MM.1S (cell line): ENCODE results near the gene DCAF6.

Experiments
- DNase-seq: peaks from one replicate; pipeline ENCODE4 v3.0.0-alpha.2; 2015
- H2AFZ ChIP-seq: fragments of 300-600 bp; sonication (generic); 2 replicates; pipeline ENCODE4 v1.6.0; 2016; ENCODE audit warnings: antibody characterized with exemption, low read length
- H3F3A ChIP-seq: fragments of 300-600 bp; sonication (generic); 2 replicates; pipeline ENCODE4 v1.6.1; 2016; ENCODE audit warnings: mild to moderate bottlenecking, antibody characterized with exemption, low read length, moderate library complexity, mixed read lengths; ENCODE audit not compliant: insufficient read depth
- H3K27ac ChIP-seq: fragments of 300-600 bp; sonication (generic); 2 replicates; pipeline ENCODE4 v1.5.1; 2016; ENCODE audit warnings: mild to moderate bottlenecking, low read length
- H3K27me3 ChIP-seq: fragments of 300-600 bp; sonication (generic); replicated peaks from 2 replicates; pipeline ENCODE4 v1.6.0; 2016; ENCODE audit warnings: low read length; ENCODE audit not compliant: insufficient read depth
- H3K36me3 ChIP-seq: fragments of 300-600 bp; sonication (generic); replicated peaks from 2 replicates; pipeline ENCODE4 v1.6.1; 2016; ENCODE audit warnings: mild to moderate bottlenecking, low read length, mixed read lengths; ENCODE audit not compliant: insufficient read depth
- H3K4me1 ChIP-seq: fragments of 300-600 bp; sonication (generic); 2 replicates; pipeline ENCODE4 v1.6.1; 2016; ENCODE audit warnings: low read length, mixed read lengths
- H3K4me2 ChIP-seq: fragments of 300-600 bp; sonication (generic); 2 replicates; pipeline ENCODE4 v1.6.0; 2016; ENCODE audit warnings: low read depth, low read length
- H3K4me3 ChIP-seq: fragments of 300-600 bp; sonication (generic); 2 replicates; pipeline ENCODE4 v1.5.1; 2016; ENCODE audit warnings: low read length, mixed read lengths
- H3K79me2 ChIP-seq: fragments of 300-600 bp; sonication (generic); 2 replicates; pipeline ENCODE4 v1.6.1; 2016; ENCODE audit warnings: mixed run types, low read length, mixed read lengths
- H3K9ac ChIP-seq: fragments of 300-600 bp; sonication (generic); 2 replicates; pipeline ENCODE4 v1.6.1; 2016; ENCODE audit warnings: low read length, mixed read lengths
- H3K9me2 ChIP-seq: fragments of 300-600 bp; sonication (generic); replicated peaks from 2 replicates; pipeline ENCODE4 v1.6.1; 2016; ENCODE audit warnings: mild to moderate bottlenecking, low read length, mixed read lengths; ENCODE audit not compliant: insufficient read depth
- H3K9me3 ChIP-seq: fragments of 300-600 bp; sonication (generic); replicated peaks from 2 replicates; pipeline ENCODE4 v1.6.1; 2016; ENCODE audit warnings: mild to moderate bottlenecking, low read length, mixed read lengths; ENCODE audit not compliant: insufficient read depth
- H4K20me1 ChIP-seq: fragments of 300-600 bp; sonication (generic); 2 replicates; pipeline ENCODE4 v1.6.1; 2016; ENCODE audit warnings: mild to moderate bottlenecking, low read length, moderate library complexity, mixed read lengths; ENCODE audit not compliant: insufficient read depth
- EZH2 ChIP-seq: fragments of 300-600 bp; sonication (generic); optimal IDR thresholded peaks from 2 replicates; pipeline ENCODE3; 2017; ENCODE audit warnings: low read depth, mild to moderate bottlenecking, antibody characterized with exemption, low read length, mixed read lengths
- EZH2phosphoT487 ChIP-seq: fragments of 300-600 bp; sonication (generic); IDR thresholded peaks from 2 replicates; pipeline ENCODE4 v1.6.1; 2018; ENCODE audit warnings: antibody characterized with exemption, low read length
- TF ChIP-seq, protein P1 (sequence below): fragments of 300-600 bp; sonication (generic); IDR thresholded peaks from 2 replicates; pipeline ENCODE4 v1.5.1; 2016; ENCODE audit warnings: antibody characterized with exemption, low read length, mixed read lengths

DCAF6 gene

DNA sequence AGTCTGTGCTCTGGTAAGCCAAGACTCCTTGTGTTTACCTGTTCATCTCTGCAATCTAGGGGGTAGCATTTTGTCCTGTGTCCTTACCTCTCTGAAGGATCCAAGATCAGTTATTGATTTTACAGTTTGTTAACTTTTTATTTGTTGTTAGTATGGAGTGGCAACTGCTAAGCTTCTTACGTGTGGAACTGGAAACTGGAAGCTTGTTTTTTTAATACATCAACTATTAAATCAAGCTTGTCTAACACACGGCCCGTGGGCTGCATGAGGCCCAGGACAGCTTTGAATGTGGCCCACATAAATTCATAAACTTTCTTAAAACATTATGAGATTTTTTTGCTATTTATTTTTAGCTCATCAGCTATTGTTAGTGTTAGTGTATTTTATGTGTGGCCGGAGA lies 29.6 kb downstream of the DCAF6 start:
- Histone ChIP-seq H3K9ac (no peak overlapping the region), H2AFZ (no peak overlapping the region), H3K27me3 (no peaks in the 10 kb centered on the region), H3K9me2 (no peaks in the 10 kb centered on the region), H3K9me3 (no peaks in the 10 kb centered on the region), H3K4me3 (no peak overlapping the region), H3K79me2 (peaks cover 21% of the 10 kb centered on the region; the same call in 1 of the 2 replicates), H3K4me2 (no peak overlapping the region), H4K20me1 (no peaks in the 10 kb centered on the region), H3F3A (no peaks in the 10 kb centered on the region), H3K4me1 (no peaks in the 10 kb centered on the region), H3K27ac (no peak overlapping the region), H3K36me3 (no peaks in the 10 kb centered on the region)
- no peak for DNase-seq
- TF ChIP-seq, protein P1, sequence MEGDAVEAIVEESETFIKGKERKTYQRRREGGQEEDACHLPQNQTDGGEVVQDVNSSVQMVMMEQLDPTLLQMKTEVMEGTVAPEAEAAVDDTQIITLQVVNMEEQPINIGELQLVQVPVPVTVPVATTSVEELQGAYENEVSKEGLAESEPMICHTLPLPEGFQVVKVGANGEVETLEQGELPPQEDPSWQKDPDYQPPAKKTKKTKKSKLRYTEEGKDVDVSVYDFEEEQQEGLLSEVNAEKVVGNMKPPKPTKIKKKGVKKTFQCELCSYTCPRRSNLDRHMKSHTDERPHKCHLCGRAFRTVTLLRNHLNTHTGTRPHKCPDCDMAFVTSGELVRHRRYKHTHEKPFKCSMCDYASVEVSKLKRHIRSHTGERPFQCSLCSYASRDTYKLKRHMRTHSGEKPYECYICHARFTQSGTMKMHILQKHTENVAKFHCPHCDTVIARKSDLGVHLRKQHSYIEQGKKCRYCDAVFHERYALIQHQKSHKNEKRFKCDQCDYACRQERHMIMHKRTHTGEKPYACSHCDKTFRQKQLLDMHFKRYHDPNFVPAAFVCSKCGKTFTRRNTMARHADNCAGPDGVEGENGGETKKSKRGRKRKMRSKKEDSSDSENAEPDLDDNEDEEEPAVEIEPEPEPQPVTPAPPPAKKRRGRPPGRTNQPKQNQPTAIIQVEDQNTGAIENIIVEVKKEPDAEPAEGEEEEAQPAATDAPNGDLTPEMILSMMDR, result no peak
- TF ChIP-seq EZH2 (no peak), EZH2phosphoT487 (no peak)

DNA sequence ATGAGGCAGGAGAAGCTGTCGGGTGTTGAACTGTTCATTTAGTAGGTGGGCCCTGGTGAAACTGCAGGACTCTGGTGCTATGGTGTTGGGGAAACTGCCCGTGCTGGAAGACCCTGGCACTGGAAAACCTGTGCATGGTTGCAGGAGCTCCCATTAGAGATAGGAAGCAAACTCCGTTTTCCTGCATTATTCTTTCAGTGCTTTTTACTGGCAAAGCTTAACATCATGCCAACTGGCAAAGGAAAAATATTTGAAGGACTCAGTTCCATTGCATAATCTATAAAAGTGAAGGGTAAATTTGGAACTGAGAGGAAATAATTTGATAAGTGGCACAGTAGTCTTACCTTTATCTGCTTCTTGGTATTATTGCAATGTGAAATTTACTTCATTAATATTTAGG lies 32.1 kb downstream of the DCAF6 start:
- TF ChIP-seq, protein P1, result no peak
- TF ChIP-seq EZH2phosphoT487 (no peak), EZH2 (no peak)
- Histone ChIP-seq H3K9ac (no peak overlapping the region), H3K79me2 (0 out of 2 replicates have a peak, but pooled peaks cover 16% of the 10 kb centered on the region), H3F3A (no peaks in the 10 kb centered on the region), H3K4me2 (no peak overlapping the region), H2AFZ (no peak overlapping the region), H3K4me1 (no peaks in the 10 kb centered on the region), H3K4me3 (no peak overlapping the region), H3K9me3 (no peaks in the 10 kb centered on the region), H3K9me2 (no peaks in the 10 kb centered on the region), H4K20me1 (no peaks in the 10 kb centered on the region), H3K27ac (no peak overlapping the region), H3K36me3 (no peaks in the 10 kb centered on the region), H3K27me3 (no peaks in the 10 kb centered on the region)
- DNase-seq, result no peak

DNA sequence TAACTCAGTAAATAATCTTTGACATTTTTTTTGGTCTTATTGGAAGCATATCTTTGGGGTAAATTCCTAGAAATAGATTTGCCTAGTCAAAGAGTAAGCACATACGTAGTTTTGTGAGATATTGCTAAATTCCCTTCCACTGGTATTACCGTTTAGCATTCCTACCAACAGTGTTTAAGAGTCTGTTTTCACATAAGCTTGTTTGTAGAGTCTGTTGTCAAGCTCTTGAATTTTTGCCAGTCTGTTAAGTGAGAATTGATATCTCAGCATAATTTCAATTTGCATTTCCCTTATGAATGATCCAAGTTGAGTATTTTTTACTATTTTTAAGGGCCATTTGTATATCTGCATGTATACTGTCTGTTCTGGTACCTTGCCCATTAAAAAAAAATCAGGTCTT lies 37.3 kb downstream of the DCAF6 start:
- Histone ChIP-seq H3K9me2 (no peaks in the 10 kb centered on the region), H3K4me2 (no peak overlapping the region), H4K20me1 (no peaks in the 10 kb centered on the region), H3K79me2 (no peaks in the 10 kb centered on the region), H2AFZ (no peak overlapping the region), H3K4me1 (no peaks in the 10 kb centered on the region), H3K27me3 (no peaks in the 10 kb centered on the region), H3F3A (no peaks in the 10 kb centered on the region), H3K9me3 (no peaks in the 10 kb centered on the region), H3K9ac (no peak overlapping the region), H3K4me3 (no peak overlapping the region), H3K36me3 (no peaks in the 10 kb centered on the region; the same call in 1 of the 2 replicates), H3K27ac (no peak overlapping the region)
- no peak for DNase-seq
- no peak for TF ChIP-seq EZH2phosphoT487
- TF ChIP-seq, protein P1, result no peak
- no peak for TF ChIP-seq EZH2
